Measurements from ENCODE around the gene WDR45. TPM values are rescaled to one million over a fixed set of nuclear protein-coding genes. Genes with fewer than 3 reads are reported as not detected.

The WDR45 gene
- total and polyA plus RNA-seq, 2 of the 13 experiments (the other 11 are each of a cell fraction or from before 2014, with no cell fraction given): 16.4 to 65.5 TPM

DNA sequence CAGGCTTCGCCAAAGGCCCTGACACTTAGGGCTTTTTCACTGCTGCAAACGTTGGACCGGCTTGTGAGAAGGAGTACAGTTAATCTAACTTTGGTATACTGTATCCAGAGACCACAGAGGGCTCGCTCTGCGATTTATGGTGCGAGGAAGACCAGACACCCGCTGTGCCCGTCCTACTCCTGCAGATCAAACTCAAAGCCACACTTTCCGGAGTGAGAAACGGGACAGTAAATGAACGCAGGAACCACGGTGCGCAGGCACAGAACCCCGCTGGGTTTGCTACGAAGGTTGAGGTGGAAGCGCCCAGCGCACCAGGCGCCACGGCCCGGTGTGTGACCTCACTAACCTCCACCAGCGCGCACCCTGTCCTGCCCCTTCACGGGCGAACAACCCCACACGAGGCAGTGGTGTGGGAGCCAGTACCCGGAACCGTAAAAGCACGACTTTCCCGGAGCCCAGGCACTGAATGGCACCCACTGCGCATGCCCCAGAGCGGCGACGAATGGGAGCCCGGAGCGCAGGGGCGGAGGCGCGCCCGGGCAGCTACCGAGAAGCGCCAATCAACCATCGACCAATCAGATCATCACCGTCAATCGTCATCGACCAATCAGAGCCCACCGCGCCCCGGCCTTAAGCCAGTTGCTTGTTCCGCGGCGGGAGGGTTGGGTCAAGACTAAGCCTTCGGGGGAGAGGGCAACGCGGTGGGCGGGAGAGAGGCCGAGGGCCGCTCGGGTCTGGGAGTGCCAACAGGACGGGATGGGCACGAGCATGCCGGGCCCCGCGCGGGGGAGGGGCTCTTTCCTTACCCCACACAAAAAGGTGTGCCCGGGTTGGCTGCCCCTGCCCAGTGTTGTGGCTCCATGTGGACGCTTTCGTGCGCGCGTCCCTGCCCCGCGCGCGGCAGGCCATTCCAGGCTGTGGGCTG is 21.3 kb upstream of the WDR45 start (continued):
- TF ChIP-seq, protein P1, sequence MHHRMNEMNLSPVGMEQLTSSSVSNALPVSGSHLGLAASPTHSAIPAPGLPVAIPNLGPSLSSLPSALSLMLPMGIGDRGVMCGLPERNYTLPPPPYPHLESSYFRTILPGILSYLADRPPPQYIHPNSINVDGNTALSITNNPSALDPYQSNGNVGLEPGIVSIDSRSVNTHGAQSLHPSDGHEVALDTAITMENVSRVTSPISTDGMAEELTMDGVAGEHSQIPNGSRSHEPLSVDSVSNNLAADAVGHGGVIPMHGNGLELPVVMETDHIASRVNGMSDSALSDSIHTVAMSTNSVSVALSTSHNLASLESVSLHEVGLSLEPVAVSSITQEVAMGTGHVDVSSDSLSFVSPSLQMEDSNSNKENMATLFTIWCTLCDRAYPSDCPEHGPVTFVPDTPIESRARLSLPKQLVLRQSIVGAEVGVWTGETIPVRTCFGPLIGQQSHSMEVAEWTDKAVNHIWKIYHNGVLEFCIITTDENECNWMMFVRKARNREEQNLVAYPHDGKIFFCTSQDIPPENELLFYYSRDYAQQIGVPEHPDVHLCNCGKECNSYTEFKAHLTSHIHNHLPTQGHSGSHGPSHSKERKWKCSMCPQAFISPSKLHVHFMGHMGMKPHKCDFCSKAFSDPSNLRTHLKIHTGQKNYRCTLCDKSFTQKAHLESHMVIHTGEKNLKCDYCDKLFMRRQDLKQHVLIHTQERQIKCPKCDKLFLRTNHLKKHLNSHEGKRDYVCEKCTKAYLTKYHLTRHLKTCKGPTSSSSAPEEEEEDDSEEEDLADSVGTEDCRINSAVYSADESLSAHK (CRISPR knock-in tag; IDR thresholded peaks at IDR 0.05; ENCODE audit: borderline replicate concordance): no peak
- no peak for TF ChIP-seq SOX6 (IDR thresholded peaks at IDR 0.05)
- no peak for TF ChIP-seq SOX6 (CRISPR knock-in tag; IDR thresholded peaks at IDR 0.05)
- no peak; the same call in 1 of the 2 replicates for TF ChIP-seq KLF15 (CRISPR knock-in tag; IDR thresholded peaks at IDR 0.05; ENCODE audit: borderline replicate concordance)
- TF ChIP-seq ZFP36L1 (CRISPR knock-in tag; IDR thresholded peaks at IDR 0.05): no peak
- 0 out of 2 replicates have a peak, but pooled peaks have one; percentile 48 for TF ChIP-seq ZNF564 (CRISPR knock-in tag; IDR thresholded peaks at IDR 0.05)
- TF ChIP-seq MXD4 (CRISPR knock-in tag; IDR thresholded peaks at IDR 0.05): no peak
- no peak for TF ChIP-seq HDAC1 (CRISPR knock-in tag; IDR thresholded peaks at IDR 0.05)
- no peak for TF ChIP-seq MBNL3 (CRISPR knock-in tag; conservative IDR thresholded peaks at IDR 0.05)
- TF ChIP-seq, protein P2, sequence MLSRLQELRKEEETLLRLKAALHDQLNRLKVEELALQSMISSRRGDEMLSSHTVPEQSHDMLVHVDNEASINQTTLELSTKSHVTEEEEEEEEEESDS (CRISPR knock-in tag; IDR thresholded peaks at IDR 0.05; ENCODE audit: borderline replicate concordance): no peak
- TF ChIP-seq, protein P3, sequence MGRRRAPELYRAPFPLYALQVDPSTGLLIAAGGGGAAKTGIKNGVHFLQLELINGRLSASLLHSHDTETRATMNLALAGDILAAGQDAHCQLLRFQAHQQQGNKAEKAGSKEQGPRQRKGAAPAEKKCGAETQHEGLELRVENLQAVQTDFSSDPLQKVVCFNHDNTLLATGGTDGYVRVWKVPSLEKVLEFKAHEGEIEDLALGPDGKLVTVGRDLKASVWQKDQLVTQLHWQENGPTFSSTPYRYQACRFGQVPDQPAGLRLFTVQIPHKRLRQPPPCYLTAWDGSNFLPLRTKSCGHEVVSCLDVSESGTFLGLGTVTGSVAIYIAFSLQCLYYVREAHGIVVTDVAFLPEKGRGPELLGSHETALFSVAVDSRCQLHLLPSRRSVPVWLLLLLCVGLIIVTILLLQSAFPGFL (CRISPR knock-in tag; IDR thresholded peaks at IDR 0.05): no peak
- no peak for TF ChIP-seq MAFK (conservative IDR thresholded peaks at IDR 0.05 in 1 of 2, IDR thresholded peaks at IDR 0.05 in 1 of 2; ENCODE audit: low read length in 2 of 2)
- TF ChIP-seq FOXJ3 (CRISPR knock-in tag; IDR thresholded peaks at IDR 0.05; ENCODE audit: borderline replicate concordance): no peak
- no peak for TF ChIP-seq NFRKB (IDR thresholded peaks at IDR 0.05)
- TF ChIP-seq, protein P4, sequence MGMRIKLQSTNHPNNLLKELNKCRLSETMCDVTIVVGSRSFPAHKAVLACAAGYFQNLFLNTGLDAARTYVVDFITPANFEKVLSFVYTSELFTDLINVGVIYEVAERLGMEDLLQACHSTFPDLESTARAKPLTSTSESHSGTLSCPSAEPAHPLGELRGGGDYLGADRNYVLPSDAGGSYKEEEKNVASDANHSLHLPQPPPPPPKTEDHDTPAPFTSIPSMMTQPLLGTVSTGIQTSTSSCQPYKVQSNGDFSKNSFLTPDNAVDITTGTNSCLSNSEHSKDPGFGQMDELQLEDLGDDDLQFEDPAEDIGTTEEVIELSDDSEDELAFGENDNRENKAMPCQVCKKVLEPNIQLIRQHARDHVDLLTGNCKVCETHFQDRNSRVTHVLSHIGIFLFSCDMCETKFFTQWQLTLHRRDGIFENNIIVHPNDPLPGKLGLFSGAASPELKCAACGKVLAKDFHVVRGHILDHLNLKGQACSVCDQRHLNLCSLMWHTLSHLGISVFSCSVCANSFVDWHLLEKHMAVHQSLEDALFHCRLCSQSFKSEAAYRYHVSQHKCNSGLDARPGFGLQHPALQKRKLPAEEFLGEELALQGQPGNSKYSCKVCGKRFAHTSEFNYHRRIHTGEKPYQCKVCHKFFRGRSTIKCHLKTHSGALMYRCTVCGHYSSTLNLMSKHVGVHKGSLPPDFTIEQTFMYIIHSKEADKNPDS (CRISPR knock-in tag; IDR thresholded peaks at IDR 0.05): no peak
- TF ChIP-seq, protein P5, sequence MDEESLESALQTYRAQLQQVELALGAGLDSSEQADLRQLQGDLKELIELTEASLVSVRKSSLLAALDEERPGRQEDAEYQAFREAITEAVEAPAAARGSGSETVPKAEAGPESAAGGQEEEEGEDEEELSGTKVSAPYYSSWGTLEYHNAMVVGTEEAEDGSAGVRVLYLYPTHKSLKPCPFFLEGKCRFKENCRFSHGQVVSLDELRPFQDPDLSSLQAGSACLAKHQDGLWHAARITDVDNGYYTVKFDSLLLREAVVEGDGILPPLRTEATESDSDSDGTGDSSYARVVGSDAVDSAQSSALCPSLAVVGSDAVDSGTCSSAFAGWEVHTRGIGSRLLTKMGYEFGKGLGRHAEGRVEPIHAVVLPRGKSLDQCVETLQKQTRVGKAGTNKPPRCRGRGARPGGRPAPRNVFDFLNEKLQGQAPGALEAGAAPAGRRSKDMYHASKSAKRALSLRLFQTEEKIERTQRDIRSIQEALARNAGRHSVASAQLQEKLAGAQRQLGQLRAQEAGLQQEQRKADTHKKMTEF (CRISPR knock-in tag; IDR thresholded peaks at IDR 0.05): no peak
- peak; percentile 40; the same call in 1 of the 2 replicates for TF ChIP-seq GATAD1 (CRISPR knock-in tag; IDR thresholded peaks at IDR 0.05)
- no peak for TF ChIP-seq ZNF570 (CRISPR knock-in tag; IDR thresholded peaks at IDR 0.05; ENCODE audit: borderline replicate concordance)
- TF ChIP-seq, protein P6, sequence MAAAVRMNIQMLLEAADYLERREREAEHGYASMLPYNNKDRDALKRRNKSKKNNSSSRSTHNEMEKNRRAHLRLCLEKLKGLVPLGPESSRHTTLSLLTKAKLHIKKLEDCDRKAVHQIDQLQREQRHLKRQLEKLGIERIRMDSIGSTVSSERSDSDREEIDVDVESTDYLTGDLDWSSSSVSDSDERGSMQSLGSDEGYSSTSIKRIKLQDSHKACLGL (CRISPR knock-in tag; IDR thresholded peaks at IDR 0.05): no peak
- TF ChIP-seq NPAS2 (CRISPR knock-in tag; IDR thresholded peaks at IDR 0.05; ENCODE audit: borderline replicate concordance): no peak
- TF ChIP-seq JUND (CRISPR knock-in tag; IDR thresholded peaks at IDR 0.05): no peak
- no peak for TF ChIP-seq ZNF10 (CRISPR knock-in tag; IDR thresholded peaks at IDR 0.05; ENCODE audit: borderline replicate concordance, low read depth)
